ENCODE measurements around the gene EN1. TPM values are rescaled to one million over a fixed set of nuclear protein-coding genes. Genes with fewer than 3 reads are reported as not detected.

EN1 gene
- total RNA-seq, 1 experiment from 2014 or later, result not detected

DNA sequence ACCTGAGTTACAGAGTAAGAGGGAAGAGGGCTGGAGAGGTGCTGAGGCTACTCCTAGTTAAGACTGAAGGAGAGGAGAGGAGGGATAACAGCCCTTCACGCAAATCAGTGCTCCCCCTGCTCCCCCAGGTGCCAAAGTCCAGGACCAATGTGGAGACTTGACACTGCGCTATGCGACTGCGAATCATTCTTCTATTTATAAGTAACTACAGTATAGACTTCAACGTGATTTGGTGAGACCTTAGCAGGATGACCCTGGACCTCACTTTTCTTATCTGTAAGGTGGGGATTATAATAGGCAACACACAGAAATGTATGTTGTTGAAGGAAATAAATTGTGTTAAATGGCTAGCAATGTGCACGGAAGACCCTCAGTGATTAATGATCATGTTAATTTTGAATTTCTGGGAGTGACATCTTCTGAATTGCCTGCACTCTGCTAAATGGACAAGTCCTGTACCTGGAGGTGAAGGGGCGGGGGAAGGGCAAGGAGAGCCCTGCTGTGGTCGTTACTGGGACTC, 11.0 kb downstream of the EN1 start (continued):
- TF ChIP-seq, protein P1, sequence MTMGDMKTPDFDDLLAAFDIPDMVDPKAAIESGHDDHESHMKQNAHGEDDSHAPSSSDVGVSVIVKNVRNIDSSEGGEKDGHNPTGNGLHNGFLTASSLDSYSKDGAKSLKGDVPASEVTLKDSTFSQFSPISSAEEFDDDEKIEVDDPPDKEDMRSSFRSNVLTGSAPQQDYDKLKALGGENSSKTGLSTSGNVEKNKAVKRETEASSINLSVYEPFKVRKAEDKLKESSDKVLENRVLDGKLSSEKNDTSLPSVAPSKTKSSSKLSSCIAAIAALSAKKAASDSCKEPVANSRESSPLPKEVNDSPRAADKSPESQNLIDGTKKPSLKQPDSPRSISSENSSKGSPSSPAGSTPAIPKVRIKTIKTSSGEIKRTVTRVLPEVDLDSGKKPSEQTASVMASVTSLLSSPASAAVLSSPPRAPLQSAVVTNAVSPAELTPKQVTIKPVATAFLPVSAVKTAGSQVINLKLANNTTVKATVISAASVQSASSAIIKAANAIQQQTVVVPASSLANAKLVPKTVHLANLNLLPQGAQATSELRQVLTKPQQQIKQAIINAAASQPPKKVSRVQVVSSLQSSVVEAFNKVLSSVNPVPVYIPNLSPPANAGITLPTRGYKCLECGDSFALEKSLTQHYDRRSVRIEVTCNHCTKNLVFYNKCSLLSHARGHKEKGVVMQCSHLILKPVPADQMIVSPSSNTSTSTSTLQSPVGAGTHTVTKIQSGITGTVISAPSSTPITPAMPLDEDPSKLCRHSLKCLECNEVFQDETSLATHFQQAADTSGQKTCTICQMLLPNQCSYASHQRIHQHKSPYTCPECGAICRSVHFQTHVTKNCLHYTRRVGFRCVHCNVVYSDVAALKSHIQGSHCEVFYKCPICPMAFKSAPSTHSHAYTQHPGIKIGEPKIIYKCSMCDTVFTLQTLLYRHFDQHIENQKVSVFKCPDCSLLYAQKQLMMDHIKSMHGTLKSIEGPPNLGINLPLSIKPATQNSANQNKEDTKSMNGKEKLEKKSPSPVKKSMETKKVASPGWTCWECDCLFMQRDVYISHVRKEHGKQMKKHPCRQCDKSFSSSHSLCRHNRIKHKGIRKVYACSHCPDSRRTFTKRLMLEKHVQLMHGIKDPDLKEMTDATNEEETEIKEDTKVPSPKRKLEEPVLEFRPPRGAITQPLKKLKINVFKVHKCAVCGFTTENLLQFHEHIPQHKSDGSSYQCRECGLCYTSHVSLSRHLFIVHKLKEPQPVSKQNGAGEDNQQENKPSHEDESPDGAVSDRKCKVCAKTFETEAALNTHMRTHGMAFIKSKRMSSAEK (CRISPR knock-in tag; IDR thresholded peaks at IDR 0.05; ENCODE audit: borderline replicate concordance), result no peak
- TF ChIP-seq GABPB1 (CRISPR knock-in tag; IDR thresholded peaks at IDR 0.05) (no peak), TP53 (CRISPR knock-in tag; IDR thresholded peaks at IDR 0.05) (no peak), NFATC4 (CRISPR knock-in tag; IDR thresholded peaks at IDR 0.05) (no peak), HMGA2 (CRISPR knock-in tag; IDR thresholded peaks at IDR 0.05) (no peak), NR3C1 (CRISPR knock-in tag; conservative IDR thresholded peaks at IDR 0.05; ENCODE audit: low read depth) (no peak)
- TF ChIP-seq, protein P2, sequence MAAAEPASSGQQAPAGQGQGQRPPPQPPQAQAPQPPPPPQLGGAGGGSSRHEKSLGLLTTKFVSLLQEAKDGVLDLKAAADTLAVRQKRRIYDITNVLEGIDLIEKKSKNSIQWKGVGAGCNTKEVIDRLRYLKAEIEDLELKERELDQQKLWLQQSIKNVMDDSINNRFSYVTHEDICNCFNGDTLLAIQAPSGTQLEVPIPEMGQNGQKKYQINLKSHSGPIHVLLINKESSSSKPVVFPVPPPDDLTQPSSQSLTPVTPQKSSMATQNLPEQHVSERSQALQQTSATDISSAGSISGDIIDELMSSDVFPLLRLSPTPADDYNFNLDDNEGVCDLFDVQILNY (CRISPR knock-in tag; IDR thresholded peaks at IDR 0.05), result no peak

DNA sequence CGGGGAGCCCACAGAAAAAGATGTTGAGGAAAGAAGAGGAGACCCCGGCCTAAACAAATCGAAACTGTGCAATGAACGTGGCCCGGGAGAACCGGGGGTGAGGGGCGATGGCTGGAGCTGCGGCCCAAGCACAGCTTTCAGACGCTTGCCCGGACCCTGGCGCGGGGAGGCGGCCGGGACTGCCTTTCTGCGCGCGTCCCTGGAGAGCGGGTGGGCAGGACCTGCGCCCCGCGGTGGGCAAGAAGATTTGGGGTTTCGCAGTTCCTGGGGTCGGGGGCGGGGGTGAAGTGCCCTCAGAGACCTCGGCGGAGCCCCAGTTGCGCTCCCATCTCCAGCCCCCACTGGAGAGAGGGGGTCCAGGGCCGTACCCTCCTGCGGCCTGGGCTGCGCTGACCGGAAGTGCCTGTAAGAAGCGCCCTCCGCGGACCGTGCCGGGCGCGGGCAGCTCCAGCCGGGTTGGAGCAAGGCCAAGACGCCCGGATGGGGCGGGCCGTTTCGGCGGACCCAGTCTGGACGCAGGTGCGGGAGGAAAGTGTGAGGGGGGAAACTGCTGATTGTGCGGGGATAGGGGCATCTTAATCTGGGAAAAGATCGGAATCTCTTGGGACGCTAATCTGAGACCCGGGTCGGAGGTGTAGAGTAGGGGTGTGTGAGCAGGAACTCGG, 11.6 kb downstream of the EN1 start:
- CTCF ChIA-PET, result interaction anchor here (1.7 kb wide), 1 partner anchor 20 kb away, joined by 8 read pairs; no protein-coding TSS in a partner anchor
- peak; percentile 57 for DNase-seq (ENCODE audit: low spot score)

DNA sequence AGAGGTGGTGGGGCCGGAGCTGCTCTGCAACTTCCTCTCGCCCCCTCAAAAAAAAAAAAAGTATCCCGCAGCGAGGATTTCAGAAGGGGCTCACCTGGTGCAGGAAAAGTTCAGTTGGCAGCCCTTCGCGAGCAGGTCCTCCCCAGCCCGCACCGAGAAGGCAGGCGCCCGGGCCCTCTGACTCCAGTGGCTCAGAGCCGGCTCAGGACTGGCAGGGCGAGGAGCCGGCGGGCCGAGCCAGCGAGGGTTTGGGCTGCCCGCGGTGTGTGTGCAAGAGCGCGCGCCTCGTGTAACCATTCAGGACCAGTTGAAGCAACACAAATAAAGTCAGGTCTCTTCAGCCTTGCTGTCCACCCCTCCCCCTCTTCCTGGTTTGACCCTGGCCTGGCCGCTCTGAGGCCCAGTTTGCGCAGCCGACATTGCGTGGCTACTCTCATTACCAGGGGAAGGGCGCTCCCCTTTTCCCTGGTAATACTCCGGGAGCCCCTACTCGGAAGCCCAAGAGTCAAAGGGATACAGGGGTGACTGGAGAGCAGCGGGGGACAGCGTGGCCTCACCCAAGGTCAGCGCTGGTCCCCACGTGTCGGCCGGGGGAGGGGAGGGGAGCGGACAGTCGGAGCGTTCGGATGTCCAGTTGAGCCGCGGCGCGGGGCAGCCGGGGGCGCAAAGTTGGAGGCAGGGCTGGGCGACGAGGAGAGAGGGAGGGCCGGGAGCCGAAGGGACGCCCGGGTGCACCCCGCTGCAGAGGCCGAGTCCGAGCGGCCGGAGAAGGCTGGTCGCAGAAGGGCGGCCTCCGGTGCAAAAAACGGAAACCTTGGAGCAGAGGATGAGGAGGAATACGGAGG, 12.3 kb downstream of the EN1 start:
- CTCF ChIA-PET, result interaction anchor here (1.2 to 2.0 kb wide), 4 partner anchors 13 to 20 kb away, joined by 3 to 22 read pairs (median 7); partner anchors contain the start of gene EN1
- no peak for DNase-seq (ENCODE audit: low spot score)
- POLR2A ChIA-PET, result no interaction called here
- TF ChIP-seq NFATC4 (CRISPR knock-in tag; IDR thresholded peaks at IDR 0.05) (no peak), ESRRA (CRISPR knock-in tag; IDR thresholded peaks at IDR 0.05; ENCODE audit: borderline replicate concordance) (no peak), TEAD4 (CRISPR knock-in tag; IDR thresholded peaks at IDR 0.05) (no peak), ZNF138 (CRISPR knock-in tag; conservative IDR thresholded peaks at IDR 0.05) (no peak), RORB (CRISPR knock-in tag; IDR thresholded peaks at IDR 0.05) (no peak)
- TF ChIP-seq, protein P3, sequence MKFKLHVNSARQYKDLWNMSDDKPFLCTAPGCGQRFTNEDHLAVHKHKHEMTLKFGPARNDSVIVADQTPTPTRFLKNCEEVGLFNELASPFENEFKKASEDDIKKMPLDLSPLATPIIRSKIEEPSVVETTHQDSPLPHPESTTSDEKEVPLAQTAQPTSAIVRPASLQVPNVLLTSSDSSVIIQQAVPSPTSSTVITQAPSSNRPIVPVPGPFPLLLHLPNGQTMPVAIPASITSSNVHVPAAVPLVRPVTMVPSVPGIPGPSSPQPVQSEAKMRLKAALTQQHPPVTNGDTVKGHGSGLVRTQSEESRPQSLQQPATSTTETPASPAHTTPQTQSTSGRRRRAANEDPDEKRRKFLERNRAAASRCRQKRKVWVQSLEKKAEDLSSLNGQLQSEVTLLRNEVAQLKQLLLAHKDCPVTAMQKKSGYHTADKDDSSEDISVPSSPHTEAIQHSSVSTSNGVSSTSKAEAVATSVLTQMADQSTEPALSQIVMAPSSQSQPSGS (CRISPR knock-in tag; IDR thresholded peaks at IDR 0.05; ENCODE audit: borderline replicate concordance, low read depth), result no peak
- TF ChIP-seq, protein P4, sequence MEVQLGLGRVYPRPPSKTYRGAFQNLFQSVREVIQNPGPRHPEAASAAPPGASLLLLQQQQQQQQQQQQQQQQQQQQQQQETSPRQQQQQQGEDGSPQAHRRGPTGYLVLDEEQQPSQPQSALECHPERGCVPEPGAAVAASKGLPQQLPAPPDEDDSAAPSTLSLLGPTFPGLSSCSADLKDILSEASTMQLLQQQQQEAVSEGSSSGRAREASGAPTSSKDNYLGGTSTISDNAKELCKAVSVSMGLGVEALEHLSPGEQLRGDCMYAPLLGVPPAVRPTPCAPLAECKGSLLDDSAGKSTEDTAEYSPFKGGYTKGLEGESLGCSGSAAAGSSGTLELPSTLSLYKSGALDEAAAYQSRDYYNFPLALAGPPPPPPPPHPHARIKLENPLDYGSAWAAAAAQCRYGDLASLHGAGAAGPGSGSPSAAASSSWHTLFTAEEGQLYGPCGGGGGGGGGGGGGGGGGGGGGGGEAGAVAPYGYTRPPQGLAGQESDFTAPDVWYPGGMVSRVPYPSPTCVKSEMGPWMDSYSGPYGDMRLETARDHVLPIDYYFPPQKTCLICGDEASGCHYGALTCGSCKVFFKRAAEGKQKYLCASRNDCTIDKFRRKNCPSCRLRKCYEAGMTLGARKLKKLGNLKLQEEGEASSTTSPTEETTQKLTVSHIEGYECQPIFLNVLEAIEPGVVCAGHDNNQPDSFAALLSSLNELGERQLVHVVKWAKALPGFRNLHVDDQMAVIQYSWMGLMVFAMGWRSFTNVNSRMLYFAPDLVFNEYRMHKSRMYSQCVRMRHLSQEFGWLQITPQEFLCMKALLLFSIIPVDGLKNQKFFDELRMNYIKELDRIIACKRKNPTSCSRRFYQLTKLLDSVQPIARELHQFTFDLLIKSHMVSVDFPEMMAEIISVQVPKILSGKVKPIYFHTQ (CRISPR knock-in tag; IDR thresholded peaks at IDR 0.05), result no peak
- TF ChIP-seq, protein P5, sequence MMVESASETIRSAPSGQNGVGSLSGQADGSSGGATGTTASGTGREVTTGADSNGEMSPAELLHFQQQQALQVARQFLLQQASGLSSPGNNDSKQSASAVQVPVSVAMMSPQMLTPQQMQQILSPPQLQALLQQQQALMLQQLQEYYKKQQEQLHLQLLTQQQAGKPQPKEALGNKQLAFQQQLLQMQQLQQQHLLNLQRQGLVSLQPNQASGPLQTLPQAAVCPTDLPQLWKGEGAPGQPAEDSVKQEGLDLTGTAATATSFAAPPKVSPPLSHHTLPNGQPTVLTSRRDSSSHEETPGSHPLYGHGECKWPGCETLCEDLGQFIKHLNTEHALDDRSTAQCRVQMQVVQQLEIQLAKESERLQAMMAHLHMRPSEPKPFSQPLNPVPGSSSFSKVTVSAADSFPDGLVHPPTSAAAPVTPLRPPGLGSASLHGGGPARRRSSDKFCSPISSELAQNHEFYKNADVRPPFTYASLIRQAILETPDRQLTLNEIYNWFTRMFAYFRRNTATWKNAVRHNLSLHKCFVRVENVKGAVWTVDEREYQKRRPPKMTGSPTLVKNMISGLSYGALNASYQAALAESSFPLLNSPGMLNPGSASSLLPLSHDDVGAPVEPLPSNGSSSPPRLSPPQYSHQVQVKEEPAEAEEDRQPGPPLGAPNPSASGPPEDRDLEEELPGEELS (CRISPR knock-in tag; IDR thresholded peaks at IDR 0.05), result no peak

More for the DNA sequence above, 11.6 kb downstream of the EN1 start:
- peak; percentile 8 for ATAC-seq
- Mint-ChIP-seq H3K4me1 (peaks cover 40% of the 10 kb centered on the region), H3K36me3 (no peaks in the 10 kb centered on the region), H3K9me3 (no peaks in the 10 kb centered on the region), H3K27me3 (ENCODE audit: low read depth) (peaks cover 100% of the 10 kb centered on the region), H3K4me3 (peak overlapping the region; percentile 73), H3K27ac (no peak overlapping the region)
- POLR2A ChIA-PET, result no interaction called here
- TF ChIP-seq, protein P6, sequence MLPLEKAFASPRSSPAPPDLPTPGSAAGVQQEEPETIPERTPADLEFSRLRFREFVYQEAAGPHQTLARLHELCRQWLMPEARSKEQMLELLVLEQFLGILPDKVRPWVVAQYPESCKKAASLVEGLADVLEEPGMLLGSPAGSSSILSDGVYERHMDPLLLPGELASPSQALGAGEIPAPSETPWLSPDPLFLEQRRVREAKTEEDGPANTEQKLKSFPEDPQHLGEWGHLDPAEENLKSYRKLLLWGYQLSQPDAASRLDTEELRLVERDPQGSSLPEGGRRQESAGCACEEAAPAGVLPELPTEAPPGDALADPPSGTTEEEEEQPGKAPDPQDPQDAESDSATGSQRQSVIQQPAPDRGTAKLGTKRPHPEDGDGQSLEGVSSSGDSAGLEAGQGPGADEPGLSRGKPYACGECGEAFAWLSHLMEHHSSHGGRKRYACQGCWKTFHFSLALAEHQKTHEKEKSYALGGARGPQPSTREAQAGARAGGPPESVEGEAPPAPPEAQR (CRISPR knock-in tag; IDR thresholded peaks at IDR 0.05), result no peak
- TF ChIP-seq JUN (CRISPR knock-in tag; IDR thresholded peaks at IDR 0.05), result 0 out of 2 replicates have a peak, but pooled peaks have one; percentile 17

More for the DNA sequence above, 12.3 kb downstream of the EN1 start:
- peak; percentile 55 for ATAC-seq
- no peak overlapping the region for H3K27ac Mint-ChIP-seq
- peaks cover 100% of the 10 kb centered on the region for H3K27me3 Mint-ChIP-seq (ENCODE audit: low read depth)
- H3K4me3 Mint-ChIP-seq, result peak overlapping the region; percentile 73
- peaks cover 37% of the 10 kb centered on the region for H3K4me1 Mint-ChIP-seq
- H3K9me3 Mint-ChIP-seq, result no peaks in the 10 kb centered on the region
- no peaks in the 10 kb centered on the region for H3K36me3 Mint-ChIP-seq
